ENCODE results near the gene SRF.

Gene SRF

DNA sequence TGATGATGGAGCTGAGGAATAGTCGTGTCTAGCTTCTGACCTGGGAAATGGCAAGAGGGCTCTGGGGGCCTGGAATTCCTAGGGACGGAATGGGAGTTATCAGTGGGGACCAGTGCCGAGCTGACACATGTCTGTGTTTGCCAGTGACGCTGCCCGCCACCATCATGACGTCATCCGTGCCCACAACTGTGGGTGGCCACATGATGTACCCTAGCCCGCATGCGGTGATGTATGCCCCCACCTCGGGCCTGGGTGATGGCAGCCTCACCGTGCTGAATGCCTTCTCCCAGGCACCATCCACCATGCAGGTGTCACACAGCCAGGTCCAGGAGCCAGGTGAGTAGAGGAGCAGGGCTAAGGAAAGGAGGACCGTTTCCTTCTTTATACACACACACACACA is 7.1 kb downstream of the SRF start:
- Histone ChIP-seq H3K4me3 (ENCODE audit: low read length) (no peak overlapping the region), H3K36me3 (ENCODE audit: control insufficient read depth, insufficient read depth, low read length, severe bottlenecking) (peaks cover 36% of the 10 kb centered on the region), H3K4me1 (ENCODE audit: control insufficient read depth, insufficient read depth, low read length) (peaks cover 42% of the 10 kb centered on the region), H3K9me3 (ENCODE audit: control insufficient read depth, low read length) (no peaks in the 10 kb centered on the region), H3K27me3 (replicated peaks; ENCODE audit: control insufficient read depth, insufficient read depth, low read length) (no peaks in the 10 kb centered on the region), H3K9ac (ENCODE audit: low read length) (no peak overlapping the region)
- DNase-seq (ENCODE audit: low read depth): no peak

DNA sequence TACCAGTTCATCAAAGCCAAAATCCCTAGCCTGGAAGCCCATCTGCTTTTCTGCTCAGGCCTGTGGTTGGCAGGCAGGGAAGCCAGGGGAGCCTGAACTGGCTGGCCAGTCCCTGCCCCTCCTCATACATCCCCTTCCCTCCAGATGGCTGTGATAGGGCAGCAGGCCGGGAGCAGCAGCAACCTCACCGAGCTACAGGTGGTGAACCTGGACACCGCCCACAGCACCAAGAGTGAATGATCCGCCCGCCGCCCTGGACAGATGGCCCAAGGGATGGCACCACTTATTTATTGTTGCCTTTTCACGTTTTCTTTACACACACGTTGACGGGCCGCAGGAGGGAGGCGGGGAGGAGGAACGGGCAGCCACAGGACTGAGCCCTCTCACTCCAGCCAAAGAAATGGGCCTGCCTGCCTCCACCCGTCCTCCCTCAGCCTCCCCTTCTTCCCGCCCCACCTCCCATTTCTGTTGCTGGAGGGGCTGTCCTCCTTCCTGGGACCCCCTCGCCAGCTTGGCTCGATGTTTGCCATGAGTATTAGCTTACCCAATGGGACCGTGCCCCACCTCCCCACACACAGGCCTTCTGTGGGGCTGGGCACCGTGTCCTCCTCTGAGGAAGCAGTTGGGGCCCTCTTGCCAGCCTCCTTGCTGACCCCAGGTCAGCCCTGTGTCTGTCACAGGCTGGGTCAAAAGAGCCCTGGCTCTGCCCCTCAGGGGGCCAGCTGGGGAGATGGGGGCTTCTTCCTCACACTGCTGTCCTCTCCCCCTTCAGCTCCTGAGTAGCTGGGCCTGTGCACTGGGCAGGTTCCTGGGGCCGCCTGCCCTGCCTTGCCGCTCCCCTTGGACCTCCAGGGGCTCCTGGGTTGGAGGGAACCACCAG is 8.1 kb downstream of the SRF start:
- Histone ChIP-seq H3K27me3 (replicated peaks; ENCODE audit: control insufficient read depth, insufficient read depth, low read length) (no peaks in the 10 kb centered on the region), H3K9me3 (ENCODE audit: control insufficient read depth, low read length) (no peaks in the 10 kb centered on the region), H3K9ac (ENCODE audit: low read length) (no peak overlapping the region), H3K36me3 (ENCODE audit: control insufficient read depth, insufficient read depth, low read length, severe bottlenecking) (peaks cover 36% of the 10 kb centered on the region), H3K4me1 (ENCODE audit: control insufficient read depth, insufficient read depth, low read length) (peaks cover 36% of the 10 kb centered on the region), H3K4me3 (ENCODE audit: low read length) (no peak overlapping the region)
- no peak for DNase-seq (ENCODE audit: low read depth)

DNA sequence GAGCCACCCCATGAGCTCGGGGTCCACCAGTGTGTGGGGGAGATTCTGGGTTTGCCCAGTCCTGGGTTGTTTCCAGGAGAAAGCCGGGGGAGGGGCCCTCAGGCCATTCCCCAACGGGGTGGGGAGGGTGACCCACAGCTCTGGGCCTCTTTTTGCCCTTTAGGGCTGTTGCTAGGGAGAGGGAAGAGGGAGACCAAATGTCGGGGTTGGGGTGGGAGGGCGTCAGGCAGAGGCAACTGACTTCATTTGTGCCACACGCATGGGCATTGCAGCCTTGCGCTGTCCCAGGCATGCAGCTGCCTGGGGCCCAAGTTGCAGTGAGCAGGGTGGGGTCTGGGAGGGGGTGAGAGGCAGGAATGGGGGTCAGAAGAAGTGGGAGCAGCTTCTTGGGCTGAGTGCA is 9.0 kb downstream of the SRF start:
- Histone ChIP-seq H3K9ac (ENCODE audit: low read length) (no peak overlapping the region), H3K36me3 (ENCODE audit: control insufficient read depth, insufficient read depth, low read length, severe bottlenecking) (peaks cover 36% of the 10 kb centered on the region), H3K4me1 (ENCODE audit: control insufficient read depth, insufficient read depth, low read length) (peaks cover 31% of the 10 kb centered on the region), H3K9me3 (ENCODE audit: control insufficient read depth, low read length) (no peaks in the 10 kb centered on the region), H3K27me3 (replicated peaks; ENCODE audit: control insufficient read depth, insufficient read depth, low read length) (no peaks in the 10 kb centered on the region), H3K4me3 (ENCODE audit: low read length) (no peak overlapping the region)
- no peak for DNase-seq (ENCODE audit: low read depth)

DNA sequence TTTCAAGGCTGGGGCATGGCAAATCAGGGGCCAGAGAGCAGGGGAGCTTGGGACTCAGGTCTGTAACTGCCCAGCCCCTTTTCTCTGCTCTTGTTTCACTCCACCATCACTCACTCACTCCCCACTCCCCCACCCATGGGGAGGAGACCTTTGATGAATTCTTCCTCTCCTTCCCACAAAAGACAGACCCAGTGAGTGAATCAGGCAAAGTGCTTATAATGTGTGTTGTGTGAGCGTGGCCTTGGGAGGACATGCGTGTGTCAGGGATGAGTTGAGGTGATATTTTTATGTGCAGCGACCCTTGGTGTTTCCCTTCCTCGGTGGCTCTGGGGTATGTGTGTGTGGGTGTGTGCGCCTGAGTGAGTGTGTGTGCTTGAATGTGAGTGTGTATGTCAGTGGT is 9.9 kb downstream of the SRF start:
- Histone ChIP-seq H3K4me3 (ENCODE audit: low read length) (no peak overlapping the region), H3K27me3 (replicated peaks; ENCODE audit: control insufficient read depth, insufficient read depth, low read length) (no peaks in the 10 kb centered on the region), H3K9ac (ENCODE audit: low read length) (no peak overlapping the region), H3K9me3 (ENCODE audit: control insufficient read depth, low read length) (no peaks in the 10 kb centered on the region), H3K36me3 (ENCODE audit: control insufficient read depth, insufficient read depth, low read length, severe bottlenecking) (peaks cover 33% of the 10 kb centered on the region), H3K4me1 (ENCODE audit: control insufficient read depth, insufficient read depth, low read length) (peaks cover 22% of the 10 kb centered on the region)
- DNase-seq (ENCODE audit: low read depth): no peak

DNA sequence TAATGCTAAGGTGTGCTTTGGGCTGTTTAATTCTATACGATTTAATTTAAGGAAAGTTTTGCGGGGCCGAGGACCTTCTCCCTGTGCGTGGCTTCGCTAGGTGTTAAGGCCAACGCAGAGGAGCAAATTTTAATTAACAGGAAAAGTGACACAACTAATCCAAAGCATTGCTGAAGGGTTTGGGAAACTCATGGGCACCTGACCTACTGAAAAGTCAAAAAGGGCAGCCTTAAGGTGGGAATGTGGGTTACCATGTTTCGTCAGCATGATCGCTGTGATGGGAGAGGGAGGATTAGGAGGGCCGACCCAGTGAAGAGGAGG is 10.5 kb downstream of the SRF start:
- H3K9ac ChIP-seq (ENCODE audit: low read length): peak overlapping the region; percentile 90
- H3K4me3 ChIP-seq (ENCODE audit: low read length): peak overlapping the region; percentile 93
- peaks cover 18% of the 10 kb centered on the region for H3K4me1 ChIP-seq (ENCODE audit: control insufficient read depth, insufficient read depth, low read length)
- DNase-seq (ENCODE audit: low read depth): no peak
- H3K9me3 ChIP-seq (ENCODE audit: control insufficient read depth, low read length): no peaks in the 10 kb centered on the region
- peaks cover 33% of the 10 kb centered on the region for H3K36me3 ChIP-seq (ENCODE audit: control insufficient read depth, insufficient read depth, low read length, severe bottlenecking)
- no peaks in the 10 kb centered on the region for H3K27me3 ChIP-seq (replicated peaks; ENCODE audit: control insufficient read depth, insufficient read depth, low read length)

DNA sequence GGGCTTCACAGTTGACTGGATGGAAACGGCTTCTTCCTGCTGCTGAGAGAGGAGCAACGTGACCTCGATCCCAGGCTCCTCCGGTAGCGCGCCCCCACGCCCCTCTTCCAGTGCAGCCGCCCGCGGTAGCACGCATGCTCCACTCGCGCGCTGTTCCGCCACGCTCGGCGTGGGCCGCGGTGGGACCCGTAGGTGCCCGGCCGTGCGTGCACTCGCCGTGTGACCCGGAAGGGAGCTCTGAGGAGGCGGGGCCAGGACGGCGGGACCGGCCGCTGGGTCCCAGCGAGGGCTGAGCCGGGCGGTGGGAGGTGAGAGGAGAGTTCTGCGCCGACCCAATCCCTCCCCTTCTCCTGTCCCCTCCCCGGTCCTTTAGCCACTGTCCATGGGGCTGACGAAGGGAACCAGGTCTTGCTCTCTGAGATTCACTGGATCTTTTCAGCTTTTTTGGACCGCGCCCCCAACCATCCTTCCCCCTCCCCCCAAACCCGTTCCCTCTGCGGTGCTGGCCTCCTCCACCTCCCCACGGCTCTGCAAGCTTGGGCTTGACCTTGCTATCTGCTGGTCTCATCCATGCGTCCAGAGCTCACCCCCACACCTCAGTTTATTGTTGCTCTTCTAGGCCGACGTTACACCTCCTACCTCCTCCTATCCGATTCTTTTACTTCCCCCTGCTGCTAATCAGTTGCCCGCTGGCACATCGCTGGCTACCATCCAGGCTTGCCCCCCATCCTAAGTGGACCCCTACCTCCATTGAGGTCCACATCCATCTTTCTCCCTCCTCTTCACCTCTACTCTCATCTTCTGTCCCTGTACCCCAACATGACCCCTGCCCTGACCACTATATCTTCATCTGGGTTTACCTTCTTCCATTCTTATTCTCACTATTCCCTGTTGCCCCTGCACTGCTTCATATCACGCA is 11.1 kb downstream of the SRF start, which contains the start of gene CUL9:
CUL9 (plus strand) TSS at position 255 of the 919 bp plus-strand sequence. CDS start 2,115 bp downstream, outside the sequence.
- peak within 1 kb of the TSS; percentile 93 for H3K4me3 ChIP-seq (ENCODE audit: low read length)
- H3K36me3 ChIP-seq (ENCODE audit: control insufficient read depth, insufficient read depth, low read length, severe bottlenecking): peaks cover 36% of the 10 kb centered on the region
- peak within 1 kb of the TSS; percentile 90 for H3K9ac ChIP-seq (ENCODE audit: low read length)
- H3K27me3 ChIP-seq (replicated peaks; ENCODE audit: control insufficient read depth, insufficient read depth, low read length): no peaks in the 10 kb centered on the region
- H3K4me1 ChIP-seq (ENCODE audit: control insufficient read depth, insufficient read depth, low read length): peaks cover 18% of the 10 kb centered on the region
- H3K9me3 ChIP-seq (ENCODE audit: control insufficient read depth, low read length): no peaks in the 10 kb centered on the region
- DNase-seq (ENCODE audit: low read depth): peak; percentile 90

DNA sequence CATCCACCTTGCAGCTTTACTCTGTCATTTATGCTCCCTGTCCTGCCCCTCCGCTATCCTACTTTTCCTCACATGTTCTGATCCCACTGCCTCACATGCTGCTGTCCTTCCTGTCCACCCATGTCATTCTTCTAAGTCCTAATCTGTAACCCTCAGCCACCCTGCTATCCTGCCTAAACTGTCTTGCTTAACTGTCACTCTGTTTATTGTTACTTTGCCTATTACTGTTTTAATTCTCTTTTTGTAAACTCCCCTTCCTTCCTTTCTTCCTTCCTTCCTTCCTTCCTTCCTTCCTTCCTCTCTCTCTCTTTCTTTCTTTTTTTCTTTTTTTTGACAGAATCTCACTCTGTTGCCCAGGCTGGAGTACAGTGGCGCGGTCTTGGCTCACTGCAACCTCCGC is 12.4 kb downstream of the SRF start:
- Histone ChIP-seq H3K9ac (ENCODE audit: low read length) (peak overlapping the region; percentile 90), H3K9me3 (ENCODE audit: control insufficient read depth, low read length) (no peaks in the 10 kb centered on the region), H3K4me1 (ENCODE audit: control insufficient read depth, insufficient read depth, low read length) (peaks cover 18% of the 10 kb centered on the region), H3K36me3 (ENCODE audit: control insufficient read depth, insufficient read depth, low read length, severe bottlenecking) (peaks cover 42% of the 10 kb centered on the region), H3K4me3 (ENCODE audit: low read length) (peak overlapping the region; percentile 93), H3K27me3 (replicated peaks; ENCODE audit: control insufficient read depth, insufficient read depth, low read length) (no peaks in the 10 kb centered on the region)
- no peak for DNase-seq (ENCODE audit: low read depth)

DNA sequence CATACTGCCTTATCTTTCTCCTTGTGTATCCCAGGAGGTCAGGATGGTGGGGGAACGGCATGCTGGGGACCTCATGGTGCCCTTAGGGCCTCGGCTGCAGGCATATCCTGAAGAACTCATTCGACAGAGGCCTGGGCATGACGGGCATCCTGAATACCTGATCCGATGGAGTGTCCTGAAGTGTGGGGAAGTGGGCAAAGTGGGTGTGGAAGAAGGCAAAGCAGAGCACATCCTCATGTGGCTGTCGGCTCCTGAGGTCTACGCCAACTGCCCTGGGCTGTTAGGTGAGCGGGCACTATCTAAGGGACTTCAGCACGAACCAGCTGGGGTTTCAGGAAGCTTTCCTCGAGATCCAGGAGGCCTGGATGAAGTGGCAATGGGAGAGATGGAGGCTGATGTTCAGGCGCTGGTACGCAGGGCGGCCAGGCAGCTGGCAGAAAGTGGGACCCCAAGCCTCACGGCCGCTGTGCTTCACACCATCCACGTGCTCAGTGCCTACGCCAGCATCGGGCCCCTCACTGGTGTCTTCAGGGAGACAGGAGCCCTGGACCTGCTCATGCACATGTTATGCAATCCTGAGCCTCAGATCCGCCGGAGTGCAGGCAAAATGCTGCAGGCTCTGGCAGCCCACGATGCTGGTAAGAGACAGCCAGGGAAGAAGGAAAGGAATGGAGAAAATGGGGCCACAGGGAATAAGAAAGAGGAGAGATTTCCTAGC is 13.4 kb downstream of the SRF start:
- Histone ChIP-seq H3K27me3 (replicated peaks; ENCODE audit: control insufficient read depth, insufficient read depth, low read length) (no peaks in the 10 kb centered on the region), H3K9ac (ENCODE audit: low read length) (no peak overlapping the region), H3K36me3 (ENCODE audit: control insufficient read depth, insufficient read depth, low read length, severe bottlenecking) (peaks cover 40% of the 10 kb centered on the region), H3K4me1 (ENCODE audit: control insufficient read depth, insufficient read depth, low read length) (peaks cover 18% of the 10 kb centered on the region), H3K9me3 (ENCODE audit: control insufficient read depth, low read length) (no peaks in the 10 kb centered on the region), H3K4me3 (ENCODE audit: low read length) (no peak overlapping the region)
- no peak for DNase-seq (ENCODE audit: low read depth)

DNA sequence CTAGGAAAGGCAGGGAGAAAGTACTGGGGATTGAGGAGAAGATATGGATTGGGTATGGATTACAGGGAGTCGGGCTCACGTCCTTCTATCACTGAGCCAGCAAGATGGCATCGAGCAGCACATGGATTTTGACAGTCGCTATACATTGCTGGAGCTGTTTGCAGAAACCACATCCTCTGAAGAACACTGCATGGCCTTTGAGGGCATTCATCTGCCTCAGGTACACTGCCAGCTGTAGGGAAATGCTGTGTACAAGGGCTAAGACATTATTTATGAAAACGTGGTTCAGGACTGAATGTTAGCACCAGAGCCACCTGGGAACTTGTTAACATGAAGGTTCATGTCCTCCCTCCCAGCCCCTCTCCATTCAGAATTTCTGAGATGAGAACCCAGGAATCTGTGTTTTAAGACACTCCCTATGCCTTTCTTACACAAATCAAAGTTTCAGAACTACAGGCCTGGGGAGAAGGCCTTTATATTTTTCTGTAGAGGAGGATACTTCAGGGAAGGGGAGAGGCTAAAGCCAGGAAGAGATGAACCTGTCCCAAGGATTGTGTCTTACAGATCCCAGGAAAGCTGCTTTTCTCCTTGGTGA is 14.4 kb downstream of the SRF start:
- H3K9me3 ChIP-seq (ENCODE audit: control insufficient read depth, low read length): no peaks in the 10 kb centered on the region
- no peak overlapping the region for H3K9ac ChIP-seq (ENCODE audit: low read length)
- peaks cover 40% of the 10 kb centered on the region for H3K36me3 ChIP-seq (ENCODE audit: control insufficient read depth, insufficient read depth, low read length, severe bottlenecking)
- peaks cover 18% of the 10 kb centered on the region for H3K4me1 ChIP-seq (ENCODE audit: control insufficient read depth, insufficient read depth, low read length)
- no peak overlapping the region for H3K4me3 ChIP-seq (ENCODE audit: low read length)
- no peak for DNase-seq (ENCODE audit: low read depth)
- no peaks in the 10 kb centered on the region for H3K27me3 ChIP-seq (replicated peaks; ENCODE audit: control insufficient read depth, insufficient read depth, low read length)

DNA sequence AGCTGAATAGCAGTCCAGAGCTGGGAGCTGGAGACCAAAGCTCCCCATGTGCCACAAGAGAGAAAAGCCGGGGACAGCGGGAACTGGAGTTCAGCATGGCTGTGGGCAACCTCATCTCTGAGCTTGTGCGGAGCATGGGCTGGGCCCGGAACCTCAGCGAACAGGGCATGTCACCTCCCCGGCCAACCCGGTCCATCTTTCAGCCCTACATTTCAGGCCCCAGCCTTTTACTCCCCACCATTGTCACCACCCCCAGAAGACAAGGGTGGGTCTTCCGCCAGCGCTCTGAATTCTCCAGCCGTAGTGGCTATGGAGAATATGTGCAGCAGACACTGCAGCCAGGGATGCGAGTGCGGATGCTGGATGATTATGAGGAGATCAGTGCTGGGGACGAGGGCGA is 14.9 kb downstream of the SRF start:
- no peaks in the 10 kb centered on the region for H3K27me3 ChIP-seq (replicated peaks; ENCODE audit: control insufficient read depth, insufficient read depth, low read length)
- no peak overlapping the region for H3K4me3 ChIP-seq (ENCODE audit: low read length)
- H3K9me3 ChIP-seq (ENCODE audit: control insufficient read depth, low read length): no peaks in the 10 kb centered on the region
- H3K9ac ChIP-seq (ENCODE audit: low read length): no peak overlapping the region
- H3K4me1 ChIP-seq (ENCODE audit: control insufficient read depth, insufficient read depth, low read length): peaks cover 18% of the 10 kb centered on the region
- DNase-seq (ENCODE audit: low read depth): no peak
- H3K36me3 ChIP-seq (ENCODE audit: control insufficient read depth, insufficient read depth, low read length, severe bottlenecking): peaks cover 45% of the 10 kb centered on the region
